ENCODE measurements around the gene ZCCHC2. TPM values are rescaled to one million over a fixed set of nuclear protein-coding genes. Genes with fewer than 3 reads are reported as not detected.

Gene ZCCHC2
- total and polyA plus RNA-seq, 9 of the 15 experiments (the other 6 are each of a cell fraction or from before 2014, with no cell fraction given): 1.0 to 9.2 (median 6.0) TPM

DNA sequence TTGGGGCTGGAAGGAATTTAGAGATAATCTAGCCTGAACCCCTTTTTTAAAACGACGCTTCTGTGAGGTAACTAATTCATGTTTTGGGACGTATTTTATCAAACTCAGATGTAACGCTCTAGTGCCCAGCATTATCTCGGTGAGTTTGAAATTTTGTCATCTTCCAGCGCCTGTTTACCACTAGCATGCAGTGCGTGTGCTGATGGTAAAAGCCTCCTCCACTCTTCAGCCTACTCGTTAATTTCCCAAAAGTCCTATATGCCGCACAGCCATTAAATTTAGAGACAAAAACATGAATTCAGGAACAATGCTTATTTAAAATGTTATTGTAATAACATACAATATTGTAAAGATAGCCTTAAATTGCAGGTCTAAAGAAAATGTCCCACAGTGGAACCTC is 2.8 kb downstream of the ZCCHC2 start:
- FAIRE-seq (peak; percentile 46), DNase-seq (ENCODE audit: extremely low read depth in 1 of 4, low spot score in 3 of 4) (no peak), ATAC-seq (no peak)
- Histone ChIP-seq H4K20me1 (replicated peaks; ENCODE audit: control insufficient read depth, insufficient read depth, low read length) (no peaks in the 10 kb centered on the region), H3K79me2 (ENCODE audit: control insufficient read depth, insufficient read depth, low read length) (peaks cover 68% of the 10 kb centered on the region), H3K4me1 (replicated peaks in 1 of 2; ENCODE audit: control insufficient read depth in 2 of 2, insufficient read depth in 2 of 2, low read length in 2 of 2) (peaks cover 17 to 29% of the 10 kb centered on the region in 2 experiments; a peak in 4 of 5 replicates), H3K36me3 (ENCODE audit: control insufficient read depth, insufficient read depth, low read length) (no peaks in the 10 kb centered on the region), H3K27ac (ENCODE audit: extremely low read depth, low read depth, low read length) (peak overlapping the region; percentile 80; the same call in 1 of the 3 replicates), H2AFZ (ENCODE audit: low read depth, low read length) (no peak overlapping the region), H3K9ac (ENCODE audit: insufficient read depth in 1 of 2, low read depth in 2 of 2, low read length in 2 of 2) (peak overlapping the region; percentile 68; a peak in 3 of 4 replicates), H3K9me1 (ENCODE audit: control insufficient read depth, insufficient read depth, low read length) (no peaks in the 10 kb centered on the region), H3K4me3 (peak overlapping the region; percentile 66), H3K27me3 (ENCODE audit: control insufficient read depth in 2 of 2, insufficient read depth in 2 of 2, low read length in 2 of 2) (no peaks in the 10 kb centered on the region), H3K9me3 (replicated peaks; ENCODE audit: control insufficient read depth, insufficient read depth, low read depth, low read length) (no peaks in the 10 kb centered on the region; the same call in 1 of the 2 replicates), H3K4me2 (ENCODE audit: insufficient read depth, low read length) (peak overlapping the region; percentile 92)
- TSS peak; percentile 56 for BruUV-seq (replicated peaks)
- in situ Hi-C loops (cut with MboI) (no loop called here), intact Hi-C loops (cut with micrococcal nuclease) (loop anchor here (5.0 kb wide), 1 partner anchor 73 kb away; no protein-coding TSS in a partner anchor)
- 13% methylated on average over 9 of the region's 9 CpGs for WGBS (ENCODE audit: insufficient coverage, low coverage, missing lambda C conversion rate)
- peak; percentile 63 for TF ChIP-seq CREM (IDR thresholded peaks at IDR 0.05; ENCODE audit: low read depth)
- TF ChIP-seq, protein P1, sequence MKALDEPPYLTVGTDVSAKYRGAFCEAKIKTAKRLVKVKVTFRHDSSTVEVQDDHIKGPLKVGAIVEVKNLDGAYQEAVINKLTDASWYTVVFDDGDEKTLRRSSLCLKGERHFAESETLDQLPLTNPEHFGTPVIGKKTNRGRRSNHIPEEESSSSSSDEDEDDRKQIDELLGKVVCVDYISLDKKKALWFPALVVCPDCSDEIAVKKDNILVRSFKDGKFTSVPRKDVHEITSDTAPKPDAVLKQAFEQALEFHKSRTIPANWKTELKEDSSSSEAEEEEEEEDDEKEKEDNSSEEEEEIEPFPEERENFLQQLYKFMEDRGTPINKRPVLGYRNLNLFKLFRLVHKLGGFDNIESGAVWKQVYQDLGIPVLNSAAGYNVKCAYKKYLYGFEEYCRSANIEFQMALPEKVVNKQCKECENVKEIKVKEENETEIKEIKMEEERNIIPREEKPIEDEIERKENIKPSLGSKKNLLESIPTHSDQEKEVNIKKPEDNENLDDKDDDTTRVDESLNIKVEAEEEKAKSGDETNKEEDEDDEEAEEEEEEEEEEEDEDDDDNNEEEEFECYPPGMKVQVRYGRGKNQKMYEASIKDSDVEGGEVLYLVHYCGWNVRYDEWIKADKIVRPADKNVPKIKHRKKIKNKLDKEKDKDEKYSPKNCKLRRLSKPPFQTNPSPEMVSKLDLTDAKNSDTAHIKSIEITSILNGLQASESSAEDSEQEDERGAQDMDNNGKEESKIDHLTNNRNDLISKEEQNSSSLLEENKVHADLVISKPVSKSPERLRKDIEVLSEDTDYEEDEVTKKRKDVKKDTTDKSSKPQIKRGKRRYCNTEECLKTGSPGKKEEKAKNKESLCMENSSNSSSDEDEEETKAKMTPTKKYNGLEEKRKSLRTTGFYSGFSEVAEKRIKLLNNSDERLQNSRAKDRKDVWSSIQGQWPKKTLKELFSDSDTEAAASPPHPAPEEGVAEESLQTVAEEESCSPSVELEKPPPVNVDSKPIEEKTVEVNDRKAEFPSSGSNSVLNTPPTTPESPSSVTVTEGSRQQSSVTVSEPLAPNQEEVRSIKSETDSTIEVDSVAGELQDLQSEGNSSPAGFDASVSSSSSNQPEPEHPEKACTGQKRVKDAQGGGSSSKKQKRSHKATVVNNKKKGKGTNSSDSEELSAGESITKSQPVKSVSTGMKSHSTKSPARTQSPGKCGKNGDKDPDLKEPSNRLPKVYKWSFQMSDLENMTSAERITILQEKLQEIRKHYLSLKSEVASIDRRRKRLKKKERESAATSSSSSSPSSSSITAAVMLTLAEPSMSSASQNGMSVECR (CRISPR knock-in tag; IDR thresholded peaks at IDR 0.05): no peak
- peak in 1 of 2 experiments; percentile 47; a peak in 1 of 4 replicates for TF ChIP-seq FOXK2 (conservative IDR thresholded peaks at IDR 0.05 in 1 of 2, IDR thresholded peaks at IDR 0.05 in 1 of 2; ENCODE audit: low read depth in 2 of 2)
- no peak for TF ChIP-seq MTA1 (IDR thresholded peaks at IDR 0.05; ENCODE audit: borderline replicate concordance)
- TF ChIP-seq HDAC2 (IDR thresholded peaks at IDR 0.05): no peak
- TF ChIP-seq, protein P2, sequence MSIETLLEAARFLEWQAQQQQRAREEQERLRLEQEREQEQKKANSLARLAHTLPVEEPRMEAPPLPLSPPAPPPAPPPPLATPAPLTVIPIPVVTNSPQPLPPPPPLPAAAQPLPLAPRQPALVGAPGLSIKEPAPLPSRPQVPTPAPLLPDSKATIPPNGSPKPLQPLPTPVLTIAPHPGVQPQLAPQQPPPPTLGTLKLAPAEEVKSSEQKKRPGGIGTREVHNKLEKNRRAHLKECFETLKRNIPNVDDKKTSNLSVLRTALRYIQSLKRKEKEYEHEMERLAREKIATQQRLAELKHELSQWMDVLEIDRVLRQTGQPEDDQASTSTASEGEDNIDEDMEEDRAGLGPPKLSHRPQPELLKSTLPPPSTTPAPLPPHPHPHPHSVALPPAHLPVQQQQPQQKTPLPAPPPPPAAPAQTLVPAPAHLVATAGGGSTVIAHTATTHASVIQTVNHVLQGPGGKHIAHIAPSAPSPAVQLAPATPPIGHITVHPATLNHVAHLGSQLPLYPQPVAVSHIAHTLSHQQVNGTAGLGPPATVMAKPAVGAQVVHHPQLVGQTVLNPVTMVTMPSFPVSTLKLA (conservative IDR thresholded peaks at IDR 0.05): peak; percentile 36 to 47; a peak in 2 of 4 replicates
- TF ChIP-seq PTRF (tag; IDR thresholded peaks at IDR 0.05): no peak
- ChIA-PET CTCF (ENCODE audit: low intra/inter-chr PET ratio) (no interaction called here), POLR2A (no interaction called here)

Data from K562 (cell line).